Inferior parietal cortex (tissue), 1 donor: Measurements from ENCODE around the gene PCDH8.
"Not testable (repeated sequence)": the region's sequence is repeated elsewhere in the genome, so short reads cannot be mapped to it uniquely, and the experiment has no call there.

Source experiments
- DNase-seq: peaks from one replicate; pipeline ENCODE4 v3.0.0-alpha.2; 2016; ENCODE audit errors: extremely low spot score

The PCDH8 gene

GRCh38 chr13:52850396-52851136 is 2.1 kb upstream of the PCDH8 start:
- DNase-seq: peak; percentile 53

- DNase-seq: no peak
Observed at GRCh38 chr13:52850072-52850395, 1.6 kb upstream of the PCDH8 start.

GRCh38 chr13:52849291-52850071 is 1.0 kb upstream of the PCDH8 start:
- DNase-seq: peak; percentile 27

GRCh38 chr13:52847682-52848432 is 583 bp downstream of the PCDH8 start:
- DNase-seq: no peak

GRCh38 chr13:52847322-52847681 is 1.1 kb downstream of the PCDH8 start:
- DNase-seq: no peak

- DNase-seq: no peak
Observed at GRCh38 chr13:52846567-52847321, 1.7 kb downstream of the PCDH8 start.

- DNase-seq: no peak
Observed at GRCh38 chr13:52845766-52846566, 2.5 kb downstream of the PCDH8 start.

- DNase-seq: no peak
Observed at GRCh38 chr13:52845334-52845761, 3.1 kb downstream of the PCDH8 start.

GRCh38 chr13:52844836-52845235 is 3.6 kb downstream of the PCDH8 start:
- DNase-seq: no peak

GRCh38 chr13:52842441-52842840 is 6.0 kb downstream of the PCDH8 start:
- DNase-seq: no peak

- no peak for DNase-seq
Observed at GRCh38 chr13:52840066-52840465, 8.4 kb downstream of the PCDH8 start.

GRCh38 chr13:52838433-52839107 is 9.9 kb downstream of the PCDH8 start:
- DNase-seq: no peak

- DNase-seq: no peak
Observed at GRCh38 chr13:52837850-52838249, 10.6 kb downstream of the PCDH8 start.

GRCh38 chr13:52835071-52835839 is 13.2 kb downstream of the PCDH8 start:
- no peak for DNase-seq

GRCh38 chr13:52833296-52833875 is 15.1 kb downstream of the PCDH8 start:
- DNase-seq: no peak

GRCh38 chr13:52832313-52832712 is 16.1 kb downstream of the PCDH8 start:
- no peak for DNase-seq

GRCh38 chr13:52830946-52831345 is 17.5 kb downstream of the PCDH8 start:
- DNase-seq: no peak

GRCh38 chr13:52827839-52828238 is 20.6 kb downstream of the PCDH8 start:
- DNase-seq: no peak

- not testable (repeated sequence) for DNase-seq
Observed at GRCh38 chr13:52817886-52818285, 30.6 kb downstream of the PCDH8 start.
